HCT116 (cell line): Measurements from ENCODE around the gene BTBD2.

Experiments
- CTCF ChIP-seq, 3 experiments: fragments of 200-600 bp in 1 of 3; sonication (generic) in 1 of 3; IDR thresholded peaks in 2 of 3; conservative IDR thresholded peaks in 1 of 3; 2 replicates each; pipeline ENCODE4 v1.5.1; 2012 to 2017; ENCODE audit warnings: low read depth in 2 of 3, low read length in 2 of 3, antibody characterized with exemption in 1 of 3, borderline replicate concordance in 1 of 3, control low read depth in 1 of 3, mild to moderate bottlenecking in 1 of 3, mixed read lengths in 1 of 3, mixed run types in 1 of 3, moderate library complexity in 1 of 3; ENCODE audit not compliant: insufficient read depth in 1 of 3
- SIN3A ChIP-seq: IDR thresholded peaks from 2 replicates; pipeline ENCODE4 v1.6.1; 2012; ENCODE audit warnings: low read depth
- ZNF274 ChIP-seq: fragments of 200-500 bp; sonication (Bioruptor generic); IDR thresholded peaks from 2 replicates; pipeline ENCODE4 v1.6.1; 2014; ENCODE audit warnings: mild to moderate bottlenecking, low read depth, low read length, inconsistent platforms

GRCh38 chr19:1989513-1990229 is 25.8 kb downstream of the BTBD2 start:
- TF ChIP-seq CTCF (IDR thresholded peaks at IDR 0.05 in 2 of 3, conservative IDR thresholded peaks at IDR 0.05 in 1 of 3; ENCODE audit: borderline replicate concordance in 1 of 3, insufficient read depth in 1 of 3, low read depth in 2 of 3, low read length in 2 of 3) (no peak), ZNF274 (no peak), SIN3A (no peak)
